Smooth muscle cell (in vitro differentiated cells): ENCODE results near the gene SYNE1. TPM values are rescaled to one million over a fixed set of nuclear protein-coding genes. Genes with fewer than 3 reads are reported as not detected.

Source experiments
- DNase-seq: peaks from one replicate; lab custom pipeline; 2025; ENCODE audit not compliant: unreplicated experiment; lab: John Stamatoyannopoulos, UW
- H2AFZ ChIP-seq: fragments of 200-600 bp; sonication (generic); 2 replicates; pipeline ENCODE4 v1.6.0; 2016; ENCODE audit warnings: antibody characterized with exemption, low read depth, mild to moderate bottlenecking
- H3F3A ChIP-seq: fragments of 200-600 bp; sonication (generic); 2 replicates; pipeline ENCODE4 v1.6.0; 2017; ENCODE audit warnings: antibody characterized with exemption, low read depth
- H3K27ac ChIP-seq: fragments of 200-600 bp; sonication (generic); 2 replicates; pipeline ENCODE4 v1.5.1; 2016; ENCODE audit warnings: low read depth, mild to moderate bottlenecking
- H3K27me3 ChIP-seq: fragments of 200-600 bp; sonication (generic); 2 replicates; pipeline ENCODE4 v1.6.1; 2016; ENCODE audit warnings: low read depth, mild to moderate bottlenecking
- H3K36me3 ChIP-seq: fragments of 200-600 bp; sonication (generic); 2 replicates; pipeline ENCODE4 v1.5.1; 2016; ENCODE audit warnings: low read depth
- H3K4me1 ChIP-seq: fragments of 200-600 bp; sonication (generic); 2 replicates; pipeline ENCODE4 v1.5.1; 2016; ENCODE audit warnings: low read depth
- H3K4me2 ChIP-seq: fragments of 200-600 bp; sonication (generic); 2 replicates; pipeline ENCODE4 v1.6.0; 2016; ENCODE audit warnings: mild to moderate bottlenecking
- H3K4me3 ChIP-seq: fragments of 200-600 bp; sonication (generic); 2 replicates; pipeline ENCODE4 v1.5.1; 2016; ENCODE audit warnings: mild to moderate bottlenecking
- H3K79me2 ChIP-seq: fragments of 200-600 bp; sonication (generic); 2 replicates; pipeline ENCODE4 v1.6.0; 2016; ENCODE audit warnings: low read depth, mild to moderate bottlenecking
- H3K9ac ChIP-seq: fragments of 200-600 bp; sonication (generic); 2 replicates; pipeline ENCODE4 v1.6.0; 2016; ENCODE audit warnings: low read depth
- H3K9me3 ChIP-seq: fragments of 200-600 bp; sonication (generic); replicated peaks from 2 replicates; pipeline ENCODE4 v1.5.1; 2016; ENCODE audit warnings: low read depth
- H4K20me1 ChIP-seq: fragments of 200-600 bp; sonication (generic); 2 replicates; pipeline ENCODE4 v1.6.0; 2016; ENCODE audit warnings: low read depth
- CTCF ChIP-seq: fragments of 200-600 bp; sonication (generic); IDR thresholded peaks from 2 replicates; pipeline ENCODE4 v1.5.1; 2017; ENCODE audit warnings: borderline replicate concordance, mild to moderate bottlenecking, antibody characterized with exemption; ENCODE audit not compliant: insufficient read depth, poor library complexity, severe bottlenecking
- WGBS: methylation state at CpG from one replicate; pipeline ENCODE4 v1.1.7; 2016; ENCODE audit warnings: low lambda C conversion rate; 5-methylcytosine and 5-hydroxymethylcytosine counted together
- polyA plus RNA-seq: library from polyadenylated mRNA; unstranded; fragments of >200 nt; fragmentation: Nextera tagmentation; extraction: Ambion mirVana; gene quantifications from 2 replicates; pipeline ENCODE4 v1.2.1, GENCODE V29; 2016
- total RNA-seq: library from RNA; depleted of rRNA; stranded (reverse); fragments of >200 nt; gene quantifications from 2 replicates; pipeline ENCODE4 v1.2.3, GENCODE V29; 2014

Gene SYNE1
- total and polyA plus RNA-seq, 2 experiments from 2014 or later, result 18.2 to 56.2 TPM

DNA sequence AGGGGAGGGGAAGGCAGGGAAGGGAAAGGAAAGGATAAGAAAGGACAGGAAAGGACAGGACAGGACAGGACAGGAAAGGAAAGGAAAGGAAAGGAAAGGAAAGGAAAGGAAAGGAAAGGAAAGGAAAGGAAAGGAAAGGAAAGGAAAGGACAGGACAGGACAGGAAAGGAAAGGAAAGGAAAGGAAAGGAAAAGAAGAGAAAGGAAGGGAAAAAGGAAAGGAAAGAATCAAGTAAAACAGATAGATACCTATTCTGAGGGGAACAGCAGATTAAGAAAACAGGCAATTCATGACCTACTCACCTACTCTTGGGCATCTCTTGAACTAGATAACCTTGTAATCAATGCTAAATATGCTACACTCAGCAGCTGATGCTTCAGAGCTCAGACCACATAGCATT, 265.4 kb downstream of the SYNE1 start:
- no peaks in the 10 kb centered on the region for H3F3A ChIP-seq
- H3K27ac ChIP-seq, result no peak overlapping the region
- H2AFZ ChIP-seq, result no peak overlapping the region
- no peak for DNase-seq
- no peak overlapping the region for H3K9ac ChIP-seq
- H3K27me3 ChIP-seq, result no peaks in the 10 kb centered on the region
- H4K20me1 ChIP-seq, result peaks cover 23% of the 10 kb centered on the region
- no peak overlapping the region for H3K4me2 ChIP-seq
- no peaks in the 10 kb centered on the region for H3K4me1 ChIP-seq
- no peak for TF ChIP-seq CTCF
- H3K9me3 ChIP-seq, result no peaks in the 10 kb centered on the region
- peaks cover 2% of the 10 kb centered on the region for H3K79me2 ChIP-seq
- peaks cover 35% of the 10 kb centered on the region for H3K36me3 ChIP-seq
- H3K4me3 ChIP-seq, result no peak overlapping the region

DNA sequence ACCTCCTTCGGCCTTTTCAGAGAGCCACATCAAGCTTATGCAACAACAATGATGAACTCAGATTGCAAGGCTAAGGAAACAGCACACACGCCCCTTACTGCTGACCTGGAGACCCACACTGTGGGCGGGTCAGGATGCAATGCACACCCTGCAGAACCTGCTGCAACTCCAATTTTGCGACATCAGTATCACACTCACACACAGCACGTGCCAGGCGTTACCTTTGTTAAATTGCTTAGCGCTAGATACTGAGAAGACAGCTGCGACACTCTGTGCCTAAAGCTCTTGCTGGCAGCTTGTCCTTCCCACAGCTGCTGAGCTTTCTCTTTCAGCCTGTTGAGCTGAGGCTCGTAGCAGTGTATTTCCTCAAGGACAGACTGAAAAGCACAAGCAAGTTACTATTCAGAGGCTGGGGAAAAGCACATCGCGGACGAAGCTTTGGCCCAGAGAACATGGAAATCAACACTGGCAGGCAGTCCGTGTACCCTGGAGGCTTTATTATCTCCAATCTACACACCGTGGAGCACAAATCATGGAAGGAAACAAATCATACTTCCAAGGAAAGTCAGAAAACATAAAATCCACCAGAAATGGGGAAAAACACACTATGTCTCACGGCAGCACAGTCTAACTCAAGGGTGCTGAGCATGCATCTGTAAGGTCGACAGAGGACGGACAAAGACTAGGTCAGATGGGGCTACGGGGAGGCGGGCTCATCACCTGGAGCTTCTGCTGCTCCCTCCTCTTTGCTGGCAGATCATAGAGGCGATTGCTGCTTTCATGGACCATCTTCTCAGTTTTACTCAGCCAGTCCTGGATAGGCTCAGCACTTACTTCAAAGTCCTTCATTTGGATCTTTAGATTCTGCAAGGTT, 268.2 kb downstream of the SYNE1 start:
- Histone ChIP-seq H3K27me3 (no peaks in the 10 kb centered on the region), H3K4me2 (no peak overlapping the region), H3K9ac (no peak overlapping the region), H3K4me3 (no peak overlapping the region), H3K79me2 (no peaks in the 10 kb centered on the region), H3F3A (no peaks in the 10 kb centered on the region), H4K20me1 (peaks cover 3% of the 10 kb centered on the region), H3K4me1 (no peaks in the 10 kb centered on the region), H3K36me3 (peaks cover 26% of the 10 kb centered on the region), H3K9me3 (no peaks in the 10 kb centered on the region), H3K27ac (no peak overlapping the region), H2AFZ (no peak overlapping the region)
- no peak for DNase-seq
- 91% methylated on average over 20 of the region's 20 CpGs for WGBS
- TF ChIP-seq CTCF, result no peak

DNA sequence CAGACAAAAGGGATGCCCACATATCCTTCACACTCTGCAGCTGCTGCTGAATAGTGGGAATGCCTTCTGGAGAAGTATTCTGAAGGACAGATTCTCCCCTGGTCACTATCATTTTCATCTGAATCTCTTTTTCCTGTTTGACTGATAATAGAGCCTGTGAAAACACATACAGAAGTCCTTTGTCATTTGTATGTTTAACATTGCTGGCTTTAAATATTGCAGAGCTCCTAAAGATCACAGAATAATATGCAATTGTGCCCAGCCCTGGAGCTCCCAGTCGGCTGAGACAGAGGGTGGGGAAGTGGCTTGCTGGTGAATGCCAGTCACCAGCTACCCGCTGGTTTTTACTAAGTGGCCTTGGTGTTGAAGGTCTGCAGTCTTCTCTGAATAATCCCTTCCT, 272.3 kb downstream of the SYNE1 start:
- Histone ChIP-seq H3K4me3 (no peak overlapping the region), H3K36me3 (peaks cover 21% of the 10 kb centered on the region)

More for the DNA sequence above, 272.3 kb downstream of the SYNE1 start:
- H3F3A ChIP-seq, result no peaks in the 10 kb centered on the region
- WGBS, result 60% methylated on average over 2 of the region's 2 CpGs
- H3K4me1 ChIP-seq, result no peaks in the 10 kb centered on the region
- no peak overlapping the region for H3K27ac ChIP-seq
- TF ChIP-seq CTCF, result no peak
- no peaks in the 10 kb centered on the region for H3K27me3 ChIP-seq
- no peaks in the 10 kb centered on the region for H4K20me1 ChIP-seq
- H2AFZ ChIP-seq, result no peak overlapping the region
- DNase-seq, result no peak
- H3K4me2 ChIP-seq, result no peak overlapping the region
- H3K9me3 ChIP-seq, result no peaks in the 10 kb centered on the region
- H3K79me2 ChIP-seq, result no peaks in the 10 kb centered on the region
- no peak overlapping the region for H3K9ac ChIP-seq
